ENCODE results near the gene MIER1.

Gene MIER1

GRCh38 chr1:67020304-67020703, 95.5 kb downstream of the MIER1 start:
- no peak overlapping the region for H3K27ac ChIP-seq
- no peak for TF ChIP-seq ZFX (IDR thresholded peaks at IDR 0.05)
- no peak for TF ChIP-seq CTCF (conservative IDR thresholded peaks at IDR 0.05)

GRCh38 chr1:67020765-67021164, 96.0 kb downstream of the MIER1 start:
- H3K27ac ChIP-seq: no peak overlapping the region
- TF ChIP-seq ZFX (IDR thresholded peaks at IDR 0.05): no peak
- TF ChIP-seq CTCF (conservative IDR thresholded peaks at IDR 0.05): no peak

GRCh38 chr1:67029472-67029871, 104.7 kb downstream of the MIER1 start:
- no peak overlapping the region for H3K27ac ChIP-seq
- TF ChIP-seq ZFX (IDR thresholded peaks at IDR 0.05) (no peak), CTCF (conservative IDR thresholded peaks at IDR 0.05) (no peak)

GRCh38 chr1:67031121-67031858, 106.5 kb downstream of the MIER1 start:
- TF ChIP-seq ZFX (IDR thresholded peaks at IDR 0.05): no peak
- no peak for TF ChIP-seq CTCF (conservative IDR thresholded peaks at IDR 0.05)
- no peak overlapping the region for H3K27ac ChIP-seq

GRCh38 chr1:67031859-67032247, 107.1 kb downstream of the MIER1 start:
- no peak for TF ChIP-seq ZFX (IDR thresholded peaks at IDR 0.05)
- no peak overlapping the region for H3K27ac ChIP-seq
